Measurements from ENCODE around the gene OR2AG2.
"Not testable (repeated sequence)": the region's sequence is repeated elsewhere in the genome, so short reads cannot be mapped to it uniquely, and the experiment has no call there.

OR2AG2 gene

GRCh38 chr11:6771926-6772893 is at the start of gene OR2AG2:
Gene OR2AG2, minus strand, starts transcription at chr11:6771976. Its CDS starts 3,019 bp downstream, at chr11:6768957.
- DNase-seq (ENCODE audit: low read depth in 3 of 3, low spot score in 1 of 3) = no peak

GRCh38 chr11:6818967-6819366 is 47.2 kb upstream of the OR2AG2 start:
- no peak for DNase-seq (ENCODE audit: low read depth in 3 of 3, low spot score in 1 of 3)

- DNase-seq (ENCODE audit: low read depth in 3 of 3, low spot score in 1 of 3) = no peak
Observed at GRCh38 chr11:6817694-6818093, 45.9 kb upstream of the OR2AG2 start.

- no peak for DNase-seq (ENCODE audit: low read depth in 3 of 3, low spot score in 1 of 3)
Observed at GRCh38 chr11:6813656-6814055, 41.9 kb upstream of the OR2AG2 start.

GRCh38 chr11:6812390-6813005 is 40.7 kb upstream of the OR2AG2 start:
- peak in 1 of 3 donors; percentile 6 for DNase-seq (ENCODE audit: low read depth in 3 of 3, low spot score in 1 of 3)

- not testable (repeated sequence) for DNase-seq (ENCODE audit: low read depth in 3 of 3, low spot score in 1 of 3)
Observed at GRCh38 chr11:6801075-6801474, 29.3 kb upstream of the OR2AG2 start.

GRCh38 chr11:6799402-6799801 is 27.6 kb upstream of the OR2AG2 start, which contains the start of gene OR6A2:
Gene OR6A2, minus strand, starts transcription at chr11:6799689. Its CDS starts 3,981 bp downstream, at chr11:6795708.
- DNase-seq (ENCODE audit: low read depth in 3 of 3, low spot score in 1 of 3) = no peak

- no peak for DNase-seq (ENCODE audit: low read depth in 3 of 3, low spot score in 1 of 3)
Observed at GRCh38 chr11:6794639-6795038, 22.9 kb upstream of the OR2AG2 start.

GRCh38 chr11:6790546-6790945 is 18.8 kb upstream of the OR2AG2 start:
- no peak for DNase-seq (ENCODE audit: low read depth in 3 of 3, low spot score in 1 of 3)

GRCh38 chr11:6782720-6783119 is 10.9 kb upstream of the OR2AG2 start, which contains the start of gene OR2AG1:
Gene OR2AG1, plus strand, starts transcription at chr11:6783020. Its CDS starts 2,018 bp downstream, at chr11:6785038.
- DNase-seq (ENCODE audit: low read depth in 3 of 3, low spot score in 1 of 3) = no peak

- no peak for DNase-seq (ENCODE audit: low read depth in 3 of 3, low spot score in 1 of 3)
Observed at GRCh38 chr11:6780829-6781228, 9.1 kb upstream of the OR2AG2 start.

GRCh38 chr11:6778518-6778917 is 6.7 kb upstream of the OR2AG2 start:
- DNase-seq (ENCODE audit: low read depth in 3 of 3, low spot score in 1 of 3) = no peak

- DNase-seq (ENCODE audit: low read depth in 3 of 3, low spot score in 1 of 3) = peak; percentile 25 to 38 (median 30)
Observed at GRCh38 chr11:6757373-6757967, 14.3 kb downstream of the OR2AG2 start.

- no peak for DNase-seq (ENCODE audit: low read depth in 3 of 3, low spot score in 1 of 3)
Observed at GRCh38 chr11:6755953-6756347, 15.8 kb downstream of the OR2AG2 start.

GRCh38 chr11:6755303-6755952 is 16.3 kb downstream of the OR2AG2 start:
- DNase-seq (ENCODE audit: low read depth in 3 of 3, low spot score in 1 of 3) = no peak

- no peak for DNase-seq (ENCODE audit: low read depth in 3 of 3, low spot score in 1 of 3)
Observed at GRCh38 chr11:6747097-6747668, 24.6 kb downstream of the OR2AG2 start.

GRCh38 chr11:6746626-6747025 is 25.1 kb downstream of the OR2AG2 start:
- no peak for DNase-seq (ENCODE audit: low read depth in 3 of 3, low spot score in 1 of 3)

- peak in 1 of 3 donors; percentile 20 for DNase-seq (ENCODE audit: low read depth in 3 of 3, low spot score in 1 of 3)
Observed at GRCh38 chr11:6746086-6746618, 25.6 kb downstream of the OR2AG2 start.

GRCh38 chr11:6745465-6746015 is 26.2 kb downstream of the OR2AG2 start:
- DNase-seq (ENCODE audit: low read depth in 3 of 3, low spot score in 1 of 3) = no peak

- DNase-seq (ENCODE audit: low read depth in 3 of 3, low spot score in 1 of 3) = no peak
Observed at GRCh38 chr11:6745018-6745417, 26.8 kb downstream of the OR2AG2 start.
